ENCODE measurements around the gene TRMT2A.
"Not testable (repeated sequence)": the region's sequence is repeated elsewhere in the genome, so short reads cannot be mapped to it uniquely, and the experiment has no call there.

The TRMT2A gene

GRCh38 chr22:20116951-20117632, at the start of gene TRMT2A:
Gene TRMT2A, minus strand, starts transcription at chr22:20117226. Its CDS starts 320 bp downstream, at chr22:20116906.
- FAIRE-seq, result peak; percentile 41

GRCh38 chr22:20166703-20167102, 49.7 kb upstream of the TRMT2A start:
- FAIRE-seq, result no peak

- FAIRE-seq, result no peak
Measured at GRCh38 chr22:20165913-20166312, 48.9 kb upstream of the TRMT2A start.

GRCh38 chr22:20165421-20165820, 48.4 kb upstream of the TRMT2A start:
- no peak for FAIRE-seq

- no peak for FAIRE-seq
Measured at GRCh38 chr22:20164863-20165262, 47.8 kb upstream of the TRMT2A start.

GRCh38 chr22:20160041-20160440, 43.0 kb upstream of the TRMT2A start:
- FAIRE-seq, result no peak

- not testable (repeated sequence) for FAIRE-seq
Measured at GRCh38 chr22:20159531-20159930, 42.5 kb upstream of the TRMT2A start.

GRCh38 chr22:20159076-20159475, 42.0 kb upstream of the TRMT2A start:
- FAIRE-seq, result no peak

- FAIRE-seq, result no peak
Measured at GRCh38 chr22:20158391-20159036, 41.5 kb upstream of the TRMT2A start.

GRCh38 chr22:20157430-20158183, 40.6 kb upstream of the TRMT2A start:
- no peak for FAIRE-seq

GRCh38 chr22:20156611-20157429, 39.8 kb upstream of the TRMT2A start:
- FAIRE-seq, result no peak

GRCh38 chr22:20156042-20156389, 39.0 kb upstream of the TRMT2A start:
- no peak for FAIRE-seq

- FAIRE-seq, result no peak
Measured at GRCh38 chr22:20155330-20156041, 38.5 kb upstream of the TRMT2A start.

GRCh38 chr22:20154602-20155187, 37.7 kb upstream of the TRMT2A start:
- FAIRE-seq, result no peak

- no peak for FAIRE-seq
Measured at GRCh38 chr22:20153945-20154344, 36.9 kb upstream of the TRMT2A start.

- FAIRE-seq, result no peak
Measured at GRCh38 chr22:20152464-20152890, 35.5 kb upstream of the TRMT2A start.

- no peak for FAIRE-seq
Measured at GRCh38 chr22:20151276-20151588, 34.2 kb upstream of the TRMT2A start.

GRCh38 chr22:20150381-20151275, 33.6 kb upstream of the TRMT2A start, which contains the start of gene CCDC188:
Gene CCDC188, minus strand, starts transcription at chr22:20151055. Its CDS starts 69 bp downstream, at chr22:20150986.
- FAIRE-seq, result no peak

- no peak for FAIRE-seq
Measured at GRCh38 chr22:20149257-20150250, 32.5 kb upstream of the TRMT2A start.

GRCh38 chr22:20148414-20148813, 31.4 kb upstream of the TRMT2A start:
- FAIRE-seq, result no peak
